Brain microvascular endothelial cell (primary cell): Measurements from ENCODE around the gene VIPR2.

Source experiments
- DNase-seq: peaks from one replicate; pipeline ENCODE4 v3.0.0-alpha.2; 2020
- H3K27ac ChIP-seq: fragments of 250-450 bp; sonication (Bioruptor Pico); 2 replicates; pipeline ENCODE4 v1.5.1; 2020; ENCODE audit warnings: mild to moderate bottlenecking, moderate library complexity
- H3K27me3 ChIP-seq: fragments of 250-450 bp; sonication (Bioruptor Pico); replicated peaks from 2 replicates; pipeline ENCODE4 v1.5.1; 2020; ENCODE audit warnings: mild to moderate bottlenecking
- H3K36me3 ChIP-seq: fragments of 250-450 bp; sonication (Bioruptor Pico); replicated peaks from 2 replicates; pipeline ENCODE4 v1.5.1; 2020; ENCODE audit warnings: mild to moderate bottlenecking
- H3K4me3 ChIP-seq: 2 replicates; pipeline ENCODE4 v1.5.1; 2011; ENCODE audit warnings: low read depth, mild to moderate bottlenecking, control low read depth, low read length, moderate library complexity
- in situ Hi-C: cut with HindIII; loops from 2 replicates; pipeline ENCODE4 v1.10.0; 2017; ENCODE audit warnings: low sequenced_read_pairs, low pct_ligation_motif_present
- TF ChIP-seq, protein P1 (sequence below): IDR thresholded peaks from 2 replicates; pipeline ENCODE4 v1.5.1; 2011; ENCODE audit warnings: low read depth, mild to moderate bottlenecking, moderate library complexity, low read length, control low read depth, inconsistent platforms; ENCODE audit errors: missing control alignments

Gene VIPR2

DNA sequence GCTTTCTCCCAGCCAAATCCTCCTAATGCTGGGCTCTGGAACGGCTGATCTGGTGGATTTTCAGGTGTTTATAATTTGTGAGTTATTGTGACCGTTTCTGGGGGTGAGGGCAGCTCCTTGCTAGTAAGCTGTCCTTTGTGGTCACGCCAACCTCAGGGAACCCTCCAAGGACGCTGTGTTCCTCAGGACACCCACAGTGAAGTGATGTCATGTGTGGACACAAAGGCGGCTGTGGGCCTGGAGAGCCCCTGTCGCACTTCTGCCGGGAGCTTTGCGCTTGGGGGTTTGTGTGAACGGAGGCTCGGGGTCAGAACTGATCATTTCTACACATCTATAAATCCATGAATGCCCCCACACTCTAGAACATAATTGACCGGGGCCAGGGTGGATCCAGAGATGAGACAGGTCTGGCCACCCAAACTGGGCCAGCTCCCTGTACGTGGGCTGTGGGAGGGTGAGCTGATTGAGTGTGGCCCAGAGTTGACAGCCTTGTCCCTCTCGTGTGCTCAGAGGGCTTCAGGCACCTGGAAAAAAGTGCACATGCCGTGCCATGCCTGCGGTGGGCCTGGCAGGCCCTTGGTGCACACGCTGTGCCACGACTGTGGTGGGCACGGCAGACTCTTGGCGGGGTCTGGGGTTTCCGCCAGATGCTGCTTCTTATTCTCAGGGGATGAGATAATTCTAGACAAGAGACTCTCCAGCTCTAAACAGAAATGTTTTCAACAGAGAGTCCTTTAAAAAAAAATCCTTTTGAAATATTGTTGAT is 130.2 kb downstream of the VIPR2 start:
- in situ Hi-C loops = no loop called here
- H3K27me3 ChIP-seq = no peaks in the 10 kb centered on the region
- no peak overlapping the region for H3K4me3 ChIP-seq
- no peaks in the 10 kb centered on the region for H3K36me3 ChIP-seq
- TF ChIP-seq, protein P1, sequence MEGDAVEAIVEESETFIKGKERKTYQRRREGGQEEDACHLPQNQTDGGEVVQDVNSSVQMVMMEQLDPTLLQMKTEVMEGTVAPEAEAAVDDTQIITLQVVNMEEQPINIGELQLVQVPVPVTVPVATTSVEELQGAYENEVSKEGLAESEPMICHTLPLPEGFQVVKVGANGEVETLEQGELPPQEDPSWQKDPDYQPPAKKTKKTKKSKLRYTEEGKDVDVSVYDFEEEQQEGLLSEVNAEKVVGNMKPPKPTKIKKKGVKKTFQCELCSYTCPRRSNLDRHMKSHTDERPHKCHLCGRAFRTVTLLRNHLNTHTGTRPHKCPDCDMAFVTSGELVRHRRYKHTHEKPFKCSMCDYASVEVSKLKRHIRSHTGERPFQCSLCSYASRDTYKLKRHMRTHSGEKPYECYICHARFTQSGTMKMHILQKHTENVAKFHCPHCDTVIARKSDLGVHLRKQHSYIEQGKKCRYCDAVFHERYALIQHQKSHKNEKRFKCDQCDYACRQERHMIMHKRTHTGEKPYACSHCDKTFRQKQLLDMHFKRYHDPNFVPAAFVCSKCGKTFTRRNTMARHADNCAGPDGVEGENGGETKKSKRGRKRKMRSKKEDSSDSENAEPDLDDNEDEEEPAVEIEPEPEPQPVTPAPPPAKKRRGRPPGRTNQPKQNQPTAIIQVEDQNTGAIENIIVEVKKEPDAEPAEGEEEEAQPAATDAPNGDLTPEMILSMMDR = no peak
- no peak for DNase-seq
- H3K27ac ChIP-seq = no peak overlapping the region

DNA sequence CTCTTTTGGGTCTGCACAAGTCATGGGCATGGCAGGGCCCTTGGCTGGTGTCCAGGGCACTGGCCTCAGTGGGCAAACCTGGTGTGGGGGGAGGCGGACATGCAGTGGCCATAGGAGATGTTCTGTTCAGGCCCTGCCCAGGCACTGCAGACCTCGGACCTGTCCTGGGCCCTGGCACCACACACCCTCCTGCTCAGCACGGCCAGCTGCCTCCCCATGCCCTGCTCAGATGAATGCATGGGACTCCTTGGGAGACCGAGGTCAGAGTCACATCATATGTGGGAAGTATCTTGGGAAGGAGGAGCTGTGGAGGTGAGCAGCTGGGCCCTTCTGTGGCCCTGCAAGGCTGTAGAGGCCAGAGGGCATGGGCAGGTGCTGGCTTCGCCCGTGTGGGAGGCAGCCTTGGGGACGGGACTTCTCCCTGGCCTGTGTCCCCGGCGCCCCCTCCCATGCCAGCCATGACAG is 130.8 kb downstream of the VIPR2 start:
- TF ChIP-seq, protein P1 = no peak
- in situ Hi-C loops = no loop called here
- no peak overlapping the region for H3K4me3 ChIP-seq
- no peak overlapping the region for H3K27ac ChIP-seq
- H3K36me3 ChIP-seq = no peaks in the 10 kb centered on the region
- H3K27me3 ChIP-seq = no peaks in the 10 kb centered on the region
- DNase-seq = no peak

DNA sequence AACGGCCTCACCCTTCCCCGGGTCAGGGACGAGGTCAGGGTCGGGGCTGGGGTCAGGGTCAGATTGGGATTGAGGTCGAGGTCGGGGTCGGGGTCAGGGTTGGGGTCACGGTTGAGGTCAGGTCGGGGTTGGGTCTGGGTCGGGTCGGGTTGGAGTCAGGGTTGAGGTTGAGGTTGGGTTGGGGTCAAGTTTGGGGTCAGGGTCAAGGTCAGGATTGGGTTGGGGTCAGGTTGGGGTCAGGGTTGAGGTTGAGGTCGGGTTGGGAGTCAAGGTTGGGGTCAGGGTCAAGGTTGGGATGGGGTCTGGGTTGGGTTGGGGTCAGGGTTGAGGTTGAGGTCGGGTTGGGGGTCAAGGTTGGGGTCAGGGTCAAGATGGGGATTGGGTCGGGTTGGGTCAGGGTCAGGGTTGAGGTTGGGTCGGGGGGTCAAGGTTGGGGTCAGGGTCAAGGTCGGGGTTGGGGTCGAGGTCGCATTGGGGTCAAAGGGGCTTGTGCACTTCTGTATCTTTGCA is 131.4 kb downstream of the VIPR2 start:
- Histone ChIP-seq H3K27ac (no peak overlapping the region), H3K27me3 (no peaks in the 10 kb centered on the region), H3K4me3 (no peak overlapping the region), H3K36me3 (no peaks in the 10 kb centered on the region)
- TF ChIP-seq, protein P1 = no peak
- no peak for DNase-seq
- in situ Hi-C loops = no loop called here

DNA sequence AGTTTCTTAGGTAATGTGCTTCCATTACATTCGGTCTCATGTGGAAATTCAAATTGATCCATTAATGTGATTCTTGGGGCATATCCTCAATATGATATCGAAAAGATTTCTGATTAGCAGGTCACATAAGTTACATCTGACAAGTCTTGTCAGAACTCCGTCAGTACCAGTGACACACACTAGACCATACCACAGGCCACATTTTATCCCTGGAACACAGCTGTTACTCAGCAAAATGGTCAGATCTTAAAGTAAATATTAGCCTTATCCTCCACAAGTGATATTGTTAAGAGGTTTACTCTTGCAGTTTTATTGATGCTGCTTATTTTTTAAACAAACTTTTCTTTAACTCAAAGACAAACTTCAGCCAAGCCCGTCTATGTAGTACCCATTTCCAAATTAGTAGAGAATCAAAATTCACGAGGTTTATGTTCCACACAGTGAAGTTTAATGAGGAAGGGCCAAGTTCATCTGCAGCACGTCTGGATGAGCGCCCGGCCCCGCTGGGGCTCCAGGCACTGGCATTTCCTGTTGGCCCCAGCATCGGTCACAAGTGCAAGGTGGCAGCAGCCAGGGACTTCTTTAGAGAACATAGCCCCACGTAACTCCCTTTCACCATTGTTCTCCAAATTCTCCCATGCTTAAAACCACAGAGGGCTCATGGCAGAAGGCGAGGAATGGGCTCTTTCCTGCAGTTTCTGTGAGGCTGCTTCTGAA is 132.2 kb downstream of the VIPR2 start:
- TF ChIP-seq, protein P1 = no peak
- in situ Hi-C loops = no loop called here
- no peaks in the 10 kb centered on the region for H3K36me3 ChIP-seq
- H3K4me3 ChIP-seq = no peak overlapping the region
- no peaks in the 10 kb centered on the region for H3K27me3 ChIP-seq
- DNase-seq = no peak
- no peak overlapping the region for H3K27ac ChIP-seq

DNA sequence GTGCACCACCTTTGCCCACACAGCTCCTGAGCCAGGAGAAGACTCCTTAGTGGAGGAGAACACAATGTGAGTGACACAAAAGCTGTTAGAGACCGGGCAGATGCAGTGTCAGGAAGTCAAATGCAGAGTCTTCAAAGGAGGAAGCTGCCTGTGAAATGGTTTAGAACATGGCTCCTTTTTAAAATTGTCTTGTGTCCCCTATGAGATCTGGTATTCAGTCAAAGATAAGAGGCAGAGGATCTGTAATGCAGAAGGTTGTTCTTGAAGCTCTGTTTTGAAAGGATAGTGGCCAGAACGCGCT is 133.0 kb downstream of the VIPR2 start:
- TF ChIP-seq, protein P1 = no peak
- no peaks in the 10 kb centered on the region for H3K27me3 ChIP-seq
- no peak overlapping the region for H3K4me3 ChIP-seq
- no peak for DNase-seq
- no peaks in the 10 kb centered on the region for H3K36me3 ChIP-seq
- in situ Hi-C loops = no loop called here
- no peak overlapping the region for H3K27ac ChIP-seq
